Left lung (tissue), 10 donors: ENCODE measurements around the gene KRTAP2-1. TPM values are rescaled to one million over a fixed set of nuclear protein-coding genes. Genes with fewer than 3 reads are reported as not detected.
"Not testable (repeated sequence)": the region's sequence is repeated elsewhere in the genome, so short reads cannot be mapped to it uniquely, and the experiment has no call there.

Source experiments
- ATAC-seq: fragments of 200-7000 bp; cut with Tn5 transposase; one replicate; pipeline ENCODE4 v1.9.1; 2020; ENCODE audit warnings: moderate library complexity
- DNase-seq, 4 donors: peaks; one replicate each; pipeline ENCODE4 v3.0.0-alpha.2; 2013 to 2020
- H3K27ac ChIP-seq, 2 donors: fragments of 200-600 bp; sonication (generic) in 1 of 2; one replicate each; pipeline versions ENCODE4 v1.5.0 to v1.8.0; 2020 to 2021
- H3K27me3 ChIP-seq, 2 donors: fragments of 200-600 bp; sonication (generic) in 1 of 2; one replicate each; pipeline versions ENCODE4 v1.5.0 to v1.8.0; 2020 to 2021
- H3K36me3 ChIP-seq, 2 donors: fragments of 200-600 bp; sonication (generic) in 1 of 2; one replicate each; pipeline versions ENCODE4 v1.5.0 to v1.8.0; 2020 to 2021
- H3K4me1 ChIP-seq, 2 donors: fragments of 200-600 bp; one replicate each; pipeline ENCODE4 v1.8.0; 2021
- H3K4me3 ChIP-seq, 2 donors: fragments of 200-600 bp; sonication (generic) in 1 of 2; one replicate each; pipeline versions ENCODE4 v1.5.0 to v1.8.0; 2020 to 2021; ENCODE audit warnings: mild to moderate bottlenecking in 1 of 2
- H3K9me3 ChIP-seq, 2 donors: fragments of 200-600 bp; sonication (generic) in 1 of 2; one replicate each; pipeline versions ENCODE4 v1.5.0 to v1.8.0; 2020 to 2021
- intact Hi-C, 2 donors: fragments of 100-400 bp; cut with DNase I; formaldehyde crosslinking; loops; one replicate each; pipeline versions ENCODE4 v1.11.2 to v1.14.2; 2022
- polyA plus RNA-seq, 6 donors: library from polyadenylated mRNA; unstranded; fragments of 120-200 nt; gene quantifications; one replicate each; pipeline ENCODE4 v1.2.1, GENCODE V29; 2013; ENCODE audit not compliant: insufficient read length in 6 of 6
- total RNA-seq, 2 donors: library from RNA; stranded (reverse); fragmentation: NEBNext Ultra II Directional; extraction: Animal tissue kit (Norgen Biotek cat#: 25700); gene quantifications; one replicate each; pipeline ENCODE4 v1.2.1, GENCODE V29; 2021
- TF ChIP-seq, protein P1 (sequence below), 2 donors: fragments of 200-600 bp; sonication (generic) in 1 of 2; IDR thresholded peaks; one replicate each; pipeline versions ENCODE4 v1.5.0 to v1.8.0; 2021; ENCODE audit warnings: antibody characterized with exemption in 2 of 2
- donor health status: DM: no; HTN: yes; CAD: no.
- donor health status: DM: no; HTN: no; CAD: no.

The KRTAP2-1 gene
- total and polyA plus RNA-seq, 8 donors = not detected

- Histone ChIP-seq H3K27ac (no peak overlapping the region), H3K4me1 (no peaks in the 10 kb centered on the region), H3K36me3 (no peaks in the 10 kb centered on the region), H3K4me3 (no peak overlapping the region), H3K9me3 (no peaks in the 10 kb centered on the region), H3K27me3 (peaks cover 0 to 24% of the 10 kb centered on the region in 2 donors)
- ATAC-seq (no peak), DNase-seq (no peak)
- TF ChIP-seq, protein P1, sequence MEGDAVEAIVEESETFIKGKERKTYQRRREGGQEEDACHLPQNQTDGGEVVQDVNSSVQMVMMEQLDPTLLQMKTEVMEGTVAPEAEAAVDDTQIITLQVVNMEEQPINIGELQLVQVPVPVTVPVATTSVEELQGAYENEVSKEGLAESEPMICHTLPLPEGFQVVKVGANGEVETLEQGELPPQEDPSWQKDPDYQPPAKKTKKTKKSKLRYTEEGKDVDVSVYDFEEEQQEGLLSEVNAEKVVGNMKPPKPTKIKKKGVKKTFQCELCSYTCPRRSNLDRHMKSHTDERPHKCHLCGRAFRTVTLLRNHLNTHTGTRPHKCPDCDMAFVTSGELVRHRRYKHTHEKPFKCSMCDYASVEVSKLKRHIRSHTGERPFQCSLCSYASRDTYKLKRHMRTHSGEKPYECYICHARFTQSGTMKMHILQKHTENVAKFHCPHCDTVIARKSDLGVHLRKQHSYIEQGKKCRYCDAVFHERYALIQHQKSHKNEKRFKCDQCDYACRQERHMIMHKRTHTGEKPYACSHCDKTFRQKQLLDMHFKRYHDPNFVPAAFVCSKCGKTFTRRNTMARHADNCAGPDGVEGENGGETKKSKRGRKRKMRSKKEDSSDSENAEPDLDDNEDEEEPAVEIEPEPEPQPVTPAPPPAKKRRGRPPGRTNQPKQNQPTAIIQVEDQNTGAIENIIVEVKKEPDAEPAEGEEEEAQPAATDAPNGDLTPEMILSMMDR (IDR thresholded peaks at IDR 0.05) = no peak
- intact Hi-C loops = no loop called here
Measured at GRCh38 chr17:41001795-41002194, 45.3 kb downstream of the KRTAP2-1 start.

DNA sequence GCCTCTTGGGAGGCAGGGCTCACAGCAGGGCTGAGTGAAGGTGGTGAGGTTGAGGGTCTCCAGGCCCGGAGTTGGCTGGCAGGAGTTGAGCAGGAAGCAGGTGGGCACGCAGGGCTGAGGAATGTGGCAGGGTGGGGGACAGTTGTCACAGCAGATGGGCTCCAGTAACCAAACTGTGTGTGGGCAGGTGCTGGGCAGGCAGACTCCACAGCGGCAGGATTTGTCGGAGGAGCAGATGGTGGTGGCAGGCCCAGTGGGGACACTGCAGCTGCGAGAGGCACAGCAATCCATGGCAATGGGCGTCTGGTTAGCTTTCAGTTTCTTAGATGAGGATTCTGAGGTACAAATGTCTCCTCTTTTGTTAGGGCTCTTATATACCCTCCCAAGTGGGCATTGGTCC, 47.6 kb downstream of the KRTAP2-1 start, which contains the start of gene KRTAP3-2:
TSS of gene KRTAP3-2 (minus strand) at position 344 of the 400 bp plus-strand sequence. CDS start at position 291, 53 bp downstream.
- H3K4me1 ChIP-seq, H3K27ac ChIP-seq, H3K9me3 ChIP-seq, intact Hi-C loops, ATAC-seq, DNase-seq, H3K36me3 ChIP-seq, H3K4me3 ChIP-seq: not testable (repeated sequence)
- H3K27me3 ChIP-seq = peaks cover 0 to 41% of the 10 kb centered on the region in 2 donors

DNA sequence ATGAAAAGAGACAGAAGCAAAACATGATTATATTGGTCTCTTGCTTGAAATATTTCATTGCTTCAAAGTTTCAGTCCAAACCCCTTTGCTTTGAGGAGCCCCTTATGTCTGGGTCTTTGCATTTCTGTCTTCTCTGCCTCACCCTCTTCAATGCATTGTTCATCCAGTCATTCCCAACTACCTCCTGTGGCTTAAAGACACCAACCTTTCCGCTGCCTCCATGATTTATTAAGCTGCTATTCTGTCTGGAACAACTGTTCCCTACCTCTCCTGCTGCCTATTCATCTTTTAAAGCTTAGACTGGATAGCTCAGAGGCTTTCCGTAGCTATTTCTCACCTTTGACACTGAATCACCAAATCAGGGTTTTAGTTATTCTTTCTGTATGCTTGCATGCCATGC, 49.8 kb downstream of the KRTAP2-1 start:
- no peaks in the 10 kb centered on the region for H3K4me1 ChIP-seq
- H3K27me3 ChIP-seq = peaks cover 0 to 59% of the 10 kb centered on the region in 2 donors
- H3K4me3 ChIP-seq = no peak overlapping the region
- TF ChIP-seq, protein P1 (IDR thresholded peaks at IDR 0.05) = no peak
- ATAC-seq (no peak), DNase-seq (no peak)
- H3K9me3 ChIP-seq = no peaks in the 10 kb centered on the region
- intact Hi-C loops = no loop called here
- no peak overlapping the region for H3K27ac ChIP-seq
- H3K36me3 ChIP-seq = no peaks in the 10 kb centered on the region

DNA sequence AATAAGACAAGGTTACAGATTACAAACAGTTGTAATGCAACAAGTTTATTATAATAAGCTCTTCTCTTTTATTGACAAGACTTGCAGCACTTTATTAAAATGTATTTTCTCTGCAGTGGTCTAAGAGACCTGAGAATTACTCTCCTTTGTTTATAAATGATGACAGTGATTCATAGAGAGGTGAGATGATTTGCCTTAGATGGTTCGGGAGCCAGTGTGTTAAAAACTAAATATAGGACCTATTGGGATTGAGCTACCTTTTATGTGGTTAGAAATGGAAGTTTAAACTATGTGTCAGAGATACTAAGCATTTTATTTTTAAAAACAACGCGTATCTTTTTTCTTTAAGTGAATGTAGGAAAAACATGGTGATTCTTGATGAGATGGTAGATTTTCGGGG, 50.3 kb downstream of the KRTAP2-1 start:
- H3K9me3 ChIP-seq = no peaks in the 10 kb centered on the region
- H3K4me1 ChIP-seq = no peaks in the 10 kb centered on the region
- no peak overlapping the region for H3K27ac ChIP-seq
- ATAC-seq = no peak
- no peak overlapping the region for H3K4me3 ChIP-seq
- no peaks in the 10 kb centered on the region for H3K36me3 ChIP-seq
- TF ChIP-seq, protein P1 (IDR thresholded peaks at IDR 0.05) = no peak
- intact Hi-C loops = no loop called here
- no peak for DNase-seq
- H3K27me3 ChIP-seq = peaks cover 0 to 62% of the 10 kb centered on the region in 2 donors

Other genes with a start within 250 kb of the KRTAP2-1 start
Only the 30 nearest of the 37 such genes appear.
- gene KRT12, start 180.1 kb downstream of the KRTAP2-1 start, total RNA-seq = not detected
- gene KRT12, start 180.1 kb downstream of the KRTAP2-1 start, polyA plus RNA-seq = under 1 TPM in 3 of 6 donors, not detected in 3; 0.10 to 0.26 (median 0.21) TPM
- not detected for gene KRT20, start 162.1 kb downstream of the KRTAP2-1 start, total RNA-seq
- under 1 TPM in 2 of 6 donors, not detected in 4; 0.09 to 0.26 TPM for gene KRT20, start 162.1 kb downstream of the KRTAP2-1 start, polyA plus RNA-seq
- 1 to 10 TPM in 1 of 2 donors, under 1 TPM in 1; 0.35 to 5.6 TPM for gene KRT23, start 109.7 kb downstream of the KRTAP2-1 start, total RNA-seq
- under 1 TPM in 5 of 6 donors, not detected in 1; 0.09 to 0.31 (median 0.17) TPM for gene KRT23, start 109.7 kb downstream of the KRTAP2-1 start, polyA plus RNA-seq
- under 1 TPM in 1 of 2 donors, not detected in 1; 0.41 TPM for gene KRT39, start 80.4 kb downstream of the KRTAP2-1 start, total RNA-seq
- gene KRT39, start 80.4 kb downstream of the KRTAP2-1 start, polyA plus RNA-seq = not detected
- gene KRT40, start 63.0 kb downstream of the KRTAP2-1 start, total RNA-seq = not detected
- gene KRT40, start 63.0 kb downstream of the KRTAP2-1 start, polyA plus RNA-seq = not detected
- gene KRTAP3-3, start 53.2 kb downstream of the KRTAP2-1 start, total RNA-seq = not detected
- not detected for gene KRTAP3-3, start 53.2 kb downstream of the KRTAP2-1 start, polyA plus RNA-seq
- not detected for gene KRTAP3-2, start 47.4 kb downstream of the KRTAP2-1 start, total RNA-seq
- gene KRTAP3-2, start 47.4 kb downstream of the KRTAP2-1 start, polyA plus RNA-seq = not detected
- not detected for gene KRTAP3-1, start 38.2 kb downstream of the KRTAP2-1 start, total RNA-seq
- gene KRTAP3-1, start 38.2 kb downstream of the KRTAP2-1 start, polyA plus RNA-seq = not detected
- not detected for gene KRTAP1-5, start 20.1 kb downstream of the KRTAP2-1 start, total RNA-seq
- not detected for gene KRTAP1-5, start 20.1 kb downstream of the KRTAP2-1 start, polyA plus RNA-seq
- not detected for gene KRTAP1-4, start 17.1 kb downstream of the KRTAP2-1 start, total RNA-seq
- gene KRTAP1-4, start 17.1 kb downstream of the KRTAP2-1 start, polyA plus RNA-seq = not detected
- gene KRTAP1-3, start 12.4 kb downstream of the KRTAP2-1 start, total RNA-seq = not detected
- not detected for gene KRTAP1-3, start 12.4 kb downstream of the KRTAP2-1 start, polyA plus RNA-seq
- gene KRTAP1-1, start 5.9 kb downstream of the KRTAP2-1 start, total RNA-seq = not detected
- not detected for gene KRTAP1-1, start 5.9 kb downstream of the KRTAP2-1 start, polyA plus RNA-seq
- not detected for gene KRTAP2-2, start 7.9 kb upstream of the KRTAP2-1 start, total RNA-seq
- not detected for gene KRTAP2-2, start 7.9 kb upstream of the KRTAP2-1 start, polyA plus RNA-seq
- gene KRTAP2-3, start 12.8 kb upstream of the KRTAP2-1 start, total RNA-seq = 1 to 10 TPM in 1 of 2 donors, not detected in 1; 1.2 TPM
- gene KRTAP2-3, start 12.8 kb upstream of the KRTAP2-1 start, polyA plus RNA-seq = not detected
- gene KRTAP2-4, start 18.6 kb upstream of the KRTAP2-1 start, total RNA-seq = not detected
- gene KRTAP2-4, start 18.6 kb upstream of the KRTAP2-1 start, polyA plus RNA-seq = not detected
- gene KRTAP4-7, start 36.8 kb upstream of the KRTAP2-1 start, total RNA-seq = not detected
- not detected for gene KRTAP4-7, start 36.8 kb upstream of the KRTAP2-1 start, polyA plus RNA-seq
- not detected for gene KRTAP4-8, start 50.8 kb upstream of the KRTAP2-1 start, total RNA-seq
- gene KRTAP4-8, start 50.8 kb upstream of the KRTAP2-1 start, polyA plus RNA-seq = not detected
- gene KRTAP4-16, start 54.9 kb upstream of the KRTAP2-1 start, total RNA-seq = not detected
- not detected for gene KRTAP4-16, start 54.9 kb upstream of the KRTAP2-1 start, polyA plus RNA-seq
- gene KRTAP4-9, start 58.1 kb upstream of the KRTAP2-1 start, total RNA-seq = not detected
- gene KRTAP4-9, start 58.1 kb upstream of the KRTAP2-1 start, polyA plus RNA-seq = not detected
- not detected for gene KRTAP4-11, start 71.1 kb upstream of the KRTAP2-1 start, total RNA-seq
- gene KRTAP4-11, start 71.1 kb upstream of the KRTAP2-1 start, polyA plus RNA-seq = under 1 TPM in 1 of 6 donors, not detected in 5; 0.23 TPM
- gene KRTAP4-12, start 76.9 kb upstream of the KRTAP2-1 start, total RNA-seq = not detected
- not detected for gene KRTAP4-12, start 76.9 kb upstream of the KRTAP2-1 start, polyA plus RNA-seq
- gene KRTAP4-6, start 93.2 kb upstream of the KRTAP2-1 start, total RNA-seq = not detected
- not detected for gene KRTAP4-6, start 93.2 kb upstream of the KRTAP2-1 start, polyA plus RNA-seq
- not detected for gene KRTAP4-5, start 102.5 kb upstream of the KRTAP2-1 start, total RNA-seq
- not detected for gene KRTAP4-5, start 102.5 kb upstream of the KRTAP2-1 start, polyA plus RNA-seq
- gene KRTAP4-4, start 113.4 kb upstream of the KRTAP2-1 start, total RNA-seq = not detected
- not detected for gene KRTAP4-4, start 113.4 kb upstream of the KRTAP2-1 start, polyA plus RNA-seq
- gene KRTAP4-3, start 120.9 kb upstream of the KRTAP2-1 start, total RNA-seq = not detected
- not detected for gene KRTAP4-3, start 120.9 kb upstream of the KRTAP2-1 start, polyA plus RNA-seq
- not detected for gene KRTAP4-2, start 130.9 kb upstream of the KRTAP2-1 start, total RNA-seq
- gene KRTAP4-2, start 130.9 kb upstream of the KRTAP2-1 start, polyA plus RNA-seq = not detected
- not detected for gene KRTAP4-1, start 137.6 kb upstream of the KRTAP2-1 start, total RNA-seq
- not detected for gene KRTAP4-1, start 137.6 kb upstream of the KRTAP2-1 start, polyA plus RNA-seq
- gene KRTAP9-1, start 142.6 kb upstream of the KRTAP2-1 start, total RNA-seq = not detected
- gene KRTAP9-1, start 142.6 kb upstream of the KRTAP2-1 start, polyA plus RNA-seq = not detected
- not detected for gene KRTAP9-2, start 179.3 kb upstream of the KRTAP2-1 start, total RNA-seq
- not detected for gene KRTAP9-2, start 179.3 kb upstream of the KRTAP2-1 start, polyA plus RNA-seq
- not detected for gene KRTAP9-3, start 185.1 kb upstream of the KRTAP2-1 start, total RNA-seq
- gene KRTAP9-3, start 185.1 kb upstream of the KRTAP2-1 start, polyA plus RNA-seq = not detected